Measurements from ENCODE around the gene GOLGA5. TPM values are rescaled to one million over a fixed set of nuclear protein-coding genes. Genes with fewer than 3 reads are reported as not detected.
"Not testable (repeated sequence)": the region's sequence is repeated elsewhere in the genome, so short reads cannot be mapped to it uniquely, and the experiment has no call there.

Gene GOLGA5
- total RNA-seq, 4 donors from 2014 or later = 30.3 to 36.7 (median 33.7) TPM

DNA sequence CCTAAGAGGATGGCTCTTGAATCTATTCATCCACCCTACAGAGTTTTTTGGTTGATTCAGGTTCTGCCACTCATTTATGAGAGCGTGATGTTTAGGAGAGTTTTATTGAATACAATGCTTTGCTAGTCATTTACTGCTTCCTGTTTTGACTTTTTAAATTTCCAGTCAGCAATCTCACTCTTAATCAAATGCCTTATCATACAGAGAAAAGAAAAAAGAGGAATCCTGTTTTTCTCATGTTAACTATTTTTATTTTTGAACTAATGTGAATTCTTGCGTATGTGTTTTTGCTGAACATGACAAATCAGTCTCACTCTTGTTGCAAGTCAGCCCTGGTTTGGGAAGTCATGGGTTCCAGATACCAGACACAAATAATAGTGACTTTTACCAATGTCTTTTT is 23.6 kb upstream of the GOLGA5 start:
- Histone ChIP-seq H3K36me3 (no peaks in the 10 kb centered on the region), H3K9me3 (no peaks in the 10 kb centered on the region), H3K4me3 (no peak overlapping the region), H3K4me1 (no peaks in the 10 kb centered on the region), H3K27ac (no peak overlapping the region), H3K27me3 (no peaks in the 10 kb centered on the region)
- 73 to 81% methylated on average over 2 of the region's 2 CpGs for WGBS, 2 donors
- TF ChIP-seq POLR2A (IDR thresholded peaks at IDR 0.05) (no peak), EP300 (IDR thresholded peaks at IDR 0.05) (peak in 1 of 2 donors; percentile 36)
- DNase-seq (ENCODE audit: low spot score in 2 of 2) = no peak

DNA sequence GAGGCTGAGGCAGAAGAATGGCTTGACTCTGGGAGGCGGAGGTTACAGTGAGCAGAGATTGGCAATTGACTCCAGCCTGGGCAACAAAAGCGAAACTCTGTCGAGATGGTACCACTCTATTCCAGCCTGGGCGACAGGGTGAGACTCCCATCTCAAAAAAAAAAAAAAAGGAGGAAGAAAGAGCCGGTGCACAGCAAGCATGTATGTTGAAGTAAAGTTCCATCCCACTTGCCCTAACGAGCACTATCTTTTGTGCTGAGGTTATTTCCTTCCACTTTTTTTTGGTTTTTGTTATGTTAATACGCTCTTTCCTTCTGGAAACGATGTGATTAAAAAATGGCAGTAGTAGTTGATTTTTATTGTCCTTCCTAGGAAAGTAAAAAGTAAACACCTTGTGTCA is 19.5 kb upstream of the GOLGA5 start:
- TF ChIP-seq EP300 (IDR thresholded peaks at IDR 0.05) (no peak), POLR2A (IDR thresholded peaks at IDR 0.05) (no peak)
- TF ChIP-seq, protein P1, sequence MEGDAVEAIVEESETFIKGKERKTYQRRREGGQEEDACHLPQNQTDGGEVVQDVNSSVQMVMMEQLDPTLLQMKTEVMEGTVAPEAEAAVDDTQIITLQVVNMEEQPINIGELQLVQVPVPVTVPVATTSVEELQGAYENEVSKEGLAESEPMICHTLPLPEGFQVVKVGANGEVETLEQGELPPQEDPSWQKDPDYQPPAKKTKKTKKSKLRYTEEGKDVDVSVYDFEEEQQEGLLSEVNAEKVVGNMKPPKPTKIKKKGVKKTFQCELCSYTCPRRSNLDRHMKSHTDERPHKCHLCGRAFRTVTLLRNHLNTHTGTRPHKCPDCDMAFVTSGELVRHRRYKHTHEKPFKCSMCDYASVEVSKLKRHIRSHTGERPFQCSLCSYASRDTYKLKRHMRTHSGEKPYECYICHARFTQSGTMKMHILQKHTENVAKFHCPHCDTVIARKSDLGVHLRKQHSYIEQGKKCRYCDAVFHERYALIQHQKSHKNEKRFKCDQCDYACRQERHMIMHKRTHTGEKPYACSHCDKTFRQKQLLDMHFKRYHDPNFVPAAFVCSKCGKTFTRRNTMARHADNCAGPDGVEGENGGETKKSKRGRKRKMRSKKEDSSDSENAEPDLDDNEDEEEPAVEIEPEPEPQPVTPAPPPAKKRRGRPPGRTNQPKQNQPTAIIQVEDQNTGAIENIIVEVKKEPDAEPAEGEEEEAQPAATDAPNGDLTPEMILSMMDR (IDR thresholded peaks at IDR 0.05) = no peak
- Histone ChIP-seq H3K36me3 (no peaks in the 10 kb centered on the region), H3K4me1 (no peaks in the 10 kb centered on the region), H3K27ac (no peak overlapping the region), H3K9me3 (no peaks in the 10 kb centered on the region), H3K27me3 (no peaks in the 10 kb centered on the region), H3K4me3 (no peak overlapping the region)
- DNase-seq (ENCODE audit: low spot score in 2 of 2) = no peak
- 73 to 83% methylated on average over 8 of the region's 8 CpGs for WGBS, 2 donors

DNA sequence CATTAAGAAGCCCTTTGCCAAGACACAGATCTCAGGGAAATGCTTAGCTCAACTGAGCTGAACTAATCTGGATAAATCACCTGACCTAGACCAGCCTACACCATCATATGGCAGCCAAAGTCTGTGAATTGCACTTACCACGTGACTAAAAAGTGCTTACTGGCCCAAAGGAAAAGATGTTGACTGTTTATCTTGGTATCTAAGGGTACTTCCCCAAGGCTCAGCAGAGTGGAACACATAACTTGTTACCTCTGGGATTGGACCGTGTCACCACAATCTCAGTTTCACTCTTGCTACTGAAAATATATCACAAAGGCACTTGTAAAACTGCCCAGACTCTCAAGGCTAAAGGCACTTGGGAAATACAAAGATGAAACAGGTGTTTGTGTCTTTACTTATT is 18.8 kb upstream of the GOLGA5 start:
- DNase-seq (ENCODE audit: low spot score in 2 of 2); H3K9me3 ChIP-seq; H3K27ac ChIP-seq; H3K27me3 ChIP-seq; H3K4me1 ChIP-seq; H3K36me3 ChIP-seq; H3K4me3 ChIP-seq: not testable (repeated sequence)
- WGBS, 2 donors = 18 to 30% methylated on average over 2 of the region's 2 CpGs

DNA sequence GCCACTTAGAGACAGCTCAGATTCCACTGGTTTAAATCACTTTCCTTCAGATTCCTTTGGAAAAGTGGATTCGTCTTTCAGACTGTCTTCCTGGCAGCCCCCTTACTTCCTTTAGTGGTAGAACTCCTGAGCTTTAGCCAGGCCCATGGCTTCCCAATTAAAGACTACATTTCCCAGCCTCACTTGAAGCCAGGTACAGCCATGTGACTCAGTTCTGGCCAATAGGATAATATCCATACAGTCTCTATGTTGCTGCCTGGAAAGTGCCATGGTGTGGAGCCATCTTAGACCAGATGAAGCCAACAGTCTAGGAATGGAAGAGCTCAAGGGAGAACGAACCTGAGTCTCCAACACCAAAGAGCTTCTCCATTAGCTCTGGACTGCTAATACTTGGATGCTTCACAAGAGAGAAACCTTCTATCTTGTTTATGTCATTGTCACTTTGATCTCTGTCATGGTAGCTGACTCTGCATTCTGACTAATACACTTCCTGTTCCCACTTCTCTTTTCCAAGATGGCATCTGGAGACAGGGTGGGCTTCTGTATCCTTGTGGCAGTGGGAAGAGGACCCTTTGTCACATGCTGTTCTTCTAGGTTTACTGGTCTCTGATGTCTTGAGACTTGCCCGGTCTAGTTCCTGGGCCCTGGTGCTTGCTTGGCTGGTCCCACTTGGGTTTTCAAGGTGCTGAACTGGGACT is 15.1 kb upstream of the GOLGA5 start:
- DNase-seq (ENCODE audit: low spot score in 2 of 2); H3K36me3 ChIP-seq; H3K27ac ChIP-seq; H3K27me3 ChIP-seq; H3K4me1 ChIP-seq; H3K9me3 ChIP-seq; H3K4me3 ChIP-seq: not testable (repeated sequence)
- WGBS, 2 donors = 91 to 92% methylated on average over 2 to 3 of the region's 3 CpGs

DNA sequence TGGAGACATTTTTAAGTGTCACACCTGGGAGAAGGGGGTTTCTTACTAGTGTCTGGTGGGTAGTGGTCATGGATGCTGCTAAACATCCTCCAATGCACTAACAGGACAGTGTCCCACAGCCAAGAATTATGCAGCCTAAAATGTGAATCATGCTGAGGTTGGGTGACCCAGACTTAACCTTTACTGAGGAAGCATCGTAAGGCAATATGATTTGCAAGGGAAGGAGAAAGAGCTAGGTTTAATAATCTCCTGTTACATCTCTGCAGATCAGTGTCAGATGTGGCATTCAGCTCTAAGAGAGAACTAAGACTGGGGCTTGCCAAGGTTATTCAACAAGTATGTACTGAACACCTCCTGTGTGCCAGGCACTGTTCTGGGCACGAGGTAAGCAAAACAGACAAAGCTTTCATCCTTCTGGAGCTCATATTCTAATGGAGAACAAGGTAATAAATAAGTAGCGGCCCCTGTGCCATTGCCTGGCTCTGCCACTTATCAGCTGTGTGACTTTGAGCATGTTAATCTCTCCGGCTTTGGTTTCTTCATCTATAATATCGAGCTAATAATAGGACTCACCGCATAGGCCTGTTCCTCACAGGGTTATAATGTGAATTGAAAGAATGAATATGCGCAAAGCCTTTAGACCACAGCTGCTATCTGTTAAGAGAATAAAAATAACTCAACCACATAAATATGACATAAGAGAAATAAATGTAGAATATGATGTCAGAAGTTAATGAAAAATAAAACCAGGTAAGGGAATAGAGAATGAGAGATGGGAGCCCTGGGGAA is 13.5 kb upstream of the GOLGA5 start:
- H3K27ac ChIP-seq = no peak overlapping the region
- no peaks in the 10 kb centered on the region for H3K27me3 ChIP-seq
- no peak for DNase-seq (ENCODE audit: low spot score in 2 of 2)
- no peaks in the 10 kb centered on the region for H3K4me1 ChIP-seq
- TF ChIP-seq POLR2A (IDR thresholded peaks at IDR 0.05) (no peak), EP300 (IDR thresholded peaks at IDR 0.05) (no peak)
- TF ChIP-seq, protein P1 (IDR thresholded peaks at IDR 0.05) = no peak
- no peaks in the 10 kb centered on the region for H3K9me3 ChIP-seq
- no peaks in the 10 kb centered on the region for H3K36me3 ChIP-seq
- 77 to 85% methylated on average over 7 of the region's 7 CpGs for WGBS, 2 donors
- no peak overlapping the region for H3K4me3 ChIP-seq

DNA sequence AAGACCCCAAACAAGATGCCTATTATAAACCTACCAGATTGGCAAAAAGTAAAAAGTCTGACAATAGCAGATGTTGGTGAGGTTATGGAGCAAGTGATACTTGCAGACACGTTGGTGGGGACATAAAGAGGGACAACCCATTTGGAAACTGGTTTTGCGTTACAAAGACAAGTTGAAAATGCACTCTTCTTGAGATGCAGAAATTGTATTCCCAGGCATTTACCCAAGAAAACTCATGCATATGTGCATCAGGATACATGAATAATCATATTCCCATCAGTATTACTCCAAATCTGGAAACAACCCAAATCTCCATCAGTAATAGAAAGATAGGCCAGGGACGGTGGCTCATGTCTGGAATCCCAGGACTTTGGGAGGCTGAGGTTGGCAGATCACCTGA is 12.8 kb upstream of the GOLGA5 start:
- TF ChIP-seq EP300 (IDR thresholded peaks at IDR 0.05) (no peak), POLR2A (IDR thresholded peaks at IDR 0.05) (no peak)
- TF ChIP-seq, protein P1 (IDR thresholded peaks at IDR 0.05) = no peak
- Histone ChIP-seq H3K9me3 (no peaks in the 10 kb centered on the region), H3K27me3 (no peaks in the 10 kb centered on the region), H3K4me3 (no peak overlapping the region), H3K27ac (no peak overlapping the region), H3K4me1 (peaks cover 0 to 2% (median 0%) of the 10 kb centered on the region in 4 donors), H3K36me3 (no peaks in the 10 kb centered on the region)
- DNase-seq (ENCODE audit: low spot score in 2 of 2) = no peak
- WGBS, 2 donors = 75 to 90% methylated on average over 3 of the region's 3 CpGs

All from tibial nerve (tissue), 4 donors.